IMR-90 (cell line): ENCODE measurements around the gene PIP5K1C. TPM values are rescaled to one million over a fixed set of nuclear protein-coding genes. Genes with fewer than 3 reads are reported as not detected.

Experiments used
- ATAC-seq: fragments of 200-7000 bp; cut with Tn5 transposase; 2 replicates; pipeline ENCODE4 v1.9.1; 2020; ENCODE audit warnings: low read depth, mild to moderate bottlenecking, moderate library complexity
- BruUV-seq: library from RNA; stranded (reverse); fragments of 400-500 nt; replicated peaks from 2 replicates; lab custom pipeline; 2021; lab: Mats Ljungman, UMichigan
- CTCF ChIA-PET: fragments of 300-600 bp; formaldehyde crosslinking; extraction: SDS; loops from one replicate; lab custom pipeline; 2021; ENCODE audit warnings: antibody characterized with exemption; lab: Yijun Ruan, JAX
- POLR2A ChIA-PET: fragments of 300-600 bp; sonication (Branson Sonifier 250); formaldehyde crosslinking; loops from one replicate; lab custom pipeline; 2022; ENCODE audit warnings: antibody characterized with exemption; ENCODE audit not compliant: unreplicated experiment; lab: Charles Lee
- DNase-seq: peaks from one replicate; pipeline ENCODE4 v3.0.0; 2013
- H2AFZ ChIP-seq: replicated peaks from 2 replicates; pipeline ENCODE3; 2013; ENCODE audit warnings: low read length, mild to moderate bottlenecking; ENCODE audit not compliant: poor library complexity
- H2AK5ac ChIP-seq: 2 replicates; pipeline ENCODE4 v1.6.1; 2013; ENCODE audit warnings: low read depth, low read length, inconsistent platforms
- H2AK9ac ChIP-seq: replicated peaks from 2 replicates; pipeline ENCODE3; 2013; ENCODE audit warnings: mild to moderate bottlenecking, low read depth, low read length, moderate library complexity; ENCODE audit not compliant: poor library complexity
- H2BK120ac ChIP-seq: 2 replicates; pipeline ENCODE4 v1.6.1; 2013; ENCODE audit warnings: low read depth, low read length, inconsistent platforms
- H2BK15ac ChIP-seq: 3 replicates; pipeline ENCODE4 v1.6.1; 2013; ENCODE audit warnings: low read depth, low read length, inconsistent platforms
- H2BK20ac ChIP-seq: 2 replicates; pipeline ENCODE4 v1.6.1; 2013; ENCODE audit warnings: low read depth, mild to moderate bottlenecking, inconsistent platforms, low read length, moderate library complexity
- H2BK5ac ChIP-seq: 2 replicates; pipeline ENCODE4 v1.6.1; 2013; ENCODE audit warnings: mild to moderate bottlenecking, low read depth, low read length, inconsistent platforms; ENCODE audit not compliant: poor library complexity, severe bottlenecking
- H3K14ac ChIP-seq: replicated peaks from 2 replicates; pipeline ENCODE4 v1.6.1; 2013; ENCODE audit warnings: low read depth, low read length, inconsistent platforms
- H3K18ac ChIP-seq: 2 replicates; pipeline ENCODE4 v1.6.1; 2013; ENCODE audit warnings: low read depth, low read length, control low read depth
- H3K23ac ChIP-seq: 2 replicates; pipeline ENCODE4 v1.6.1; 2013; ENCODE audit warnings: low read depth, low read length, inconsistent platforms
- H3K27ac ChIP-seq: 2 replicates; pipeline ENCODE4 v1.5.1; 2013; ENCODE audit warnings: mild to moderate bottlenecking, control low read depth, low read length; ENCODE audit not compliant: insufficient read depth
- H3K27me3 ChIP-seq: 2 replicates; pipeline ENCODE4 v1.6.1; 2013; ENCODE audit warnings: low read length; ENCODE audit not compliant: control insufficient read depth, insufficient read depth
- H3K36me3 ChIP-seq: 2 replicates; pipeline ENCODE4 v1.6.1; 2013; ENCODE audit warnings: low read length, mixed read lengths; ENCODE audit not compliant: control insufficient read depth, insufficient read depth
- H3K4ac ChIP-seq: 2 replicates; pipeline ENCODE4 v1.6.1; 2013; ENCODE audit warnings: low read depth, low read length, inconsistent platforms
- H3K4me1 ChIP-seq: 2 replicates; pipeline ENCODE4 v1.6.1; 2013; ENCODE audit warnings: low read length, mixed read lengths; ENCODE audit not compliant: control insufficient read depth, insufficient read depth
- H3K4me2 ChIP-seq: 2 replicates; pipeline ENCODE4 v1.6.1; 2013; ENCODE audit warnings: low read depth, mild to moderate bottlenecking, control low read depth, low read length, moderate library complexity
- H3K4me3 ChIP-seq: 2 replicates; pipeline ENCODE4 v1.5.1; 2013; ENCODE audit warnings: low read depth, mild to moderate bottlenecking, control low read depth, low read length, moderate library complexity; ENCODE audit not compliant: insufficient read depth
- H3K56ac ChIP-seq: 2 replicates; pipeline ENCODE4 v1.6.1; 2013; ENCODE audit warnings: low read length, inconsistent platforms; ENCODE audit not compliant: insufficient read depth; ENCODE audit errors: extremely low read depth
- H3K79me1 ChIP-seq, 2 experiments: 2 replicates each; pipeline ENCODE4 v1.6.1; 2013; ENCODE audit warnings: low read length in 2 of 2, inconsistent platforms in 1 of 2, low read depth in 1 of 2
- H3K9ac ChIP-seq: 2 replicates; pipeline ENCODE4 v1.6.1; 2013; ENCODE audit warnings: low read depth, low read length, control low read depth
- H3K9me1 ChIP-seq: 2 replicates; pipeline ENCODE4 v1.6.1; 2013; ENCODE audit warnings: low read length, inconsistent platforms; ENCODE audit not compliant: insufficient read depth
- H3K9me3 ChIP-seq: 2 replicates; pipeline ENCODE4 v1.6.1; 2013; ENCODE audit warnings: low read length; ENCODE audit not compliant: control insufficient read depth, insufficient read depth
- H4K20me1 ChIP-seq: 2 replicates; pipeline ENCODE4 v1.6.1; 2013; ENCODE audit warnings: low read length, inconsistent platforms; ENCODE audit not compliant: insufficient read depth
- H4K5ac ChIP-seq: 2 replicates; pipeline ENCODE4 v1.6.1; 2013; ENCODE audit warnings: mild to moderate bottlenecking, low read depth, low read length, control low read depth
- H4K8ac ChIP-seq, 2 experiments: 2 replicates each; pipeline ENCODE4 v1.6.1; 2013; ENCODE audit warnings: low read depth in 2 of 2, low read length in 2 of 2, control low read depth in 1 of 2, inconsistent platforms in 1 of 2
- H4K91ac ChIP-seq: 2 replicates; pipeline ENCODE4 v1.6.1; 2013; ENCODE audit warnings: low read depth, low read length, inconsistent platforms; ENCODE audit not compliant: insufficient read depth
- BHLHE40 ChIP-seq: fragments of 150-350 bp; IDR thresholded peaks from 2 replicates; pipeline ENCODE4 v1.6.1; 2016; ENCODE audit warnings: mild to moderate bottlenecking, low read depth, low read length
- CHD1 ChIP-seq: IDR thresholded peaks from 2 replicates; pipeline ENCODE4 v1.6.1; 2012; ENCODE audit warnings: low read depth, low read length, improper control_type of control experiment
- MXI1 ChIP-seq: IDR thresholded peaks from 2 replicates; pipeline ENCODE4 v1.6.1; 2012; ENCODE audit warnings: low read depth, mild to moderate bottlenecking, low read length, moderate library complexity, borderline replicate concordance
- WGBS, 2 experiments: methylation state at CpG; one replicate each; pipeline versions ENCODE4 v1.1.5 to v1.1.7; 2013; ENCODE audit warnings: missing lambda C conversion rate in 2 of 2; ENCODE audit not compliant: insufficient read length in 1 of 2; ENCODE audit errors: extremely low coverage in 2 of 2; 5-methylcytosine and 5-hydroxymethylcytosine counted together
- dilution Hi-C: fragments of 300-500 bp; cut with HindIII; formaldehyde crosslinking; loops from one replicate; pipeline ENCODE4 v1.14.3; 2018; ENCODE audit warnings: low sequenced_read_pairs; ENCODE audit not compliant: unreplicated experiment
- in situ Hi-C: fragments of 300-500 bp; cut with MboI; formaldehyde crosslinking; loops from 3 replicates; pipeline ENCODE4 v1.14.3; 2019; ENCODE audit warnings: low sequenced_read_pairs, inconsistent platforms, mixed read lengths
- intact Hi-C: fragments of 100-400 bp; cut with micrococcal nuclease; formaldehyde crosslinking; loops from 2 replicates; pipeline ENCODE4 v1.10.0; 2022
- polyA plus RNA-seq, 3 experiments: library from polyadenylated mRNA; depleted of rRNA; stranded (reverse); fragments of >200 nt; gene quantifications; 2 replicates each; pipeline ENCODE4 v1.2.3, GENCODE V29; 2012; ENCODE audit warnings: low replicate concordance in 1 of 3
- total RNA-seq: library from RNA; depleted of rRNA; stranded (reverse); fragments of >200 nt; gene quantifications from 2 replicates; pipeline ENCODE4 v1.2.3, GENCODE V29; 2012
- TF ChIP-seq, protein P1 (sequence below): fragments of 150-350 bp; IDR thresholded peaks from 2 replicates; pipeline ENCODE4 v1.6.1; 2016; ENCODE audit warnings: low read depth, mild to moderate bottlenecking, low read length, moderate library complexity, borderline replicate concordance

The PIP5K1C gene
- total and polyA plus RNA-seq, 2 of the 4 experiments (the other 2 are of a cell fraction) = 13.6 to 23.3 TPM

DNA sequence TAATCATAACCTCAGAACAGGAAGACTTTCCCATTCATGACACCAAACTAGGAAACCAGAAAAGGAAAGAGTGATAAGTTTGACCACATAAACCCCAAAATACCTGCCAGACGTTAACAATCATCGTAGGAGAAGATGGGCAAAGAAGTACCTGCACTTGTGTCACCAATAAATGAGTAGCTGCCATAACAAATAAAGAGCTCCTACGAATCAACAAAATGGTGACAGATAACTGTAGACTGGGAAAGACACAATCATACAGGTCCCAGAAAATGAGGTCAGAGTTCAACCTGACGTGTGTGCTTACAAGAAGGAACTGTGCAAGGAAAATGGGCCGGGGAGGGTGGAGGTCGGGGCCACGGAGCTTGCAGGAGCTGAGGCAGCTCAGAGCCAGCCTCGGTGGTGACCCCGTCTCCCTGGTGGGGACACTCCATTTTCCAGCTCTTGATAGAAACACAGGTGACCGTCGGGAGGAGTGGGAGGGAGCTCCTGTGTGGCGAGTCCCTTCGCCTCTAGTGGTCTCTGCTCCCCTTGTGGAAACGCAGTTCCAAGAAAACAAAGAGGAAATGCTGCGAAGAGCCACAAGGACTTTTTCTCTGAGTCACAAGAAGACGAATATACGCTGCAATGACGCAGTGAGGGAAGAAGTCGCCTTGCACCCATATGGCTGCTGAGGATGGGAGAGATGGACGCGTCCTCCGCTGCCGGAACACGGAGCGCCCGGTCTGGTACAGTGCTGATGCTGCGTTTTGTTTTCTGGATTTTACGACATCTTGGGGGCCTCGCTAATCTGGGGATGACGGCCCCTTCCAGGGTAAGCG lies 9.5 kb downstream of the PIP5K1C start:
- H2AFZ ChIP-seq = no peak overlapping the region
- H2AK5ac ChIP-seq = no peak overlapping the region
- no peak overlapping the region for H3K27ac ChIP-seq
- dilution Hi-C loops (no loop called here), intact Hi-C loops (no loop called here), in situ Hi-C loops (no loop called here)
- no peak overlapping the region for H2AK9ac ChIP-seq
- H4K20me1 ChIP-seq = peaks cover 83% of the 10 kb centered on the region
- H3K4me1 ChIP-seq = peaks cover 1% of the 10 kb centered on the region; the same call in 1 of the 2 replicates
- no peak overlapping the region for H3K4me2 ChIP-seq
- no peak for DNase-seq
- no peaks in the 10 kb centered on the region for H3K9me3 ChIP-seq
- H3K18ac ChIP-seq = no peak overlapping the region
- H3K4me3 ChIP-seq = no peak overlapping the region
- H2BK15ac ChIP-seq = no peak overlapping the region
- H4K5ac ChIP-seq = no peak overlapping the region
- no peak overlapping the region for H2BK120ac ChIP-seq
- no peak overlapping the region for H3K56ac ChIP-seq
- TF ChIP-seq CHD1 = no peak
- TF ChIP-seq, protein P1, sequence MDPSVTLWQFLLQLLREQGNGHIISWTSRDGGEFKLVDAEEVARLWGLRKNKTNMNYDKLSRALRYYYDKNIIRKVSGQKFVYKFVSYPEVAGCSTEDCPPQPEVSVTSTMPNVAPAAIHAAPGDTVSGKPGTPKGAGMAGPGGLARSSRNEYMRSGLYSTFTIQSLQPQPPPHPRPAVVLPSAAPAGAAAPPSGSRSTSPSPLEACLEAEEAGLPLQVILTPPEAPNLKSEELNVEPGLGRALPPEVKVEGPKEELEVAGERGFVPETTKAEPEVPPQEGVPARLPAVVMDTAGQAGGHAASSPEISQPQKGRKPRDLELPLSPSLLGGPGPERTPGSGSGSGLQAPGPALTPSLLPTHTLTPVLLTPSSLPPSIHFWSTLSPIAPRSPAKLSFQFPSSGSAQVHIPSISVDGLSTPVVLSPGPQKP = no peak
- no peak for TF ChIP-seq MXI1
- TF ChIP-seq BHLHE40 = no peak
- POLR2A ChIA-PET = interaction anchor here (1.2 kb wide), 1 partner anchor 9 kb away, joined by 4 read pairs; no protein-coding TSS in a partner anchor
- no peak for ATAC-seq
- H2BK5ac ChIP-seq = no peak overlapping the region
- H3K9ac ChIP-seq = no peak overlapping the region
- H3K9me1 ChIP-seq = peaks cover 6% of the 10 kb centered on the region
- H2BK20ac ChIP-seq = no peak overlapping the region
- H3K79me1 ChIP-seq = peaks cover 20 to 63% of the 10 kb centered on the region in 2 experiments
- H3K4ac ChIP-seq = no peak overlapping the region
- H3K27me3 ChIP-seq = no peaks in the 10 kb centered on the region
- WGBS, 2 experiments = 97% methylated on average over 25 of the region's 31 CpGs; no CpG with 5 or more reads in 1 of the 2 experiments
- H4K8ac ChIP-seq = no peak overlapping the region
- peaks cover 11% of the 10 kb centered on the region for H3K36me3 ChIP-seq
- CTCF ChIA-PET = no interaction called here
- H4K91ac ChIP-seq = no peak overlapping the region
- no TSS peak for BruUV-seq
- H3K14ac ChIP-seq = no peak overlapping the region
- no peak overlapping the region for H3K23ac ChIP-seq
